ENCODE measurements around the gene CPSF4L. TPM values are rescaled to one million over a fixed set of nuclear protein-coding genes. Genes with fewer than 3 reads are reported as not detected.
"Not testable (repeated sequence)": the region's sequence is repeated elsewhere in the genome, so short reads cannot be mapped to it uniquely, and the experiment has no call there.

CPSF4L gene
- total and polyA plus RNA-seq, 9 donors: 0.25 TPM; not detected in 8

DNA sequence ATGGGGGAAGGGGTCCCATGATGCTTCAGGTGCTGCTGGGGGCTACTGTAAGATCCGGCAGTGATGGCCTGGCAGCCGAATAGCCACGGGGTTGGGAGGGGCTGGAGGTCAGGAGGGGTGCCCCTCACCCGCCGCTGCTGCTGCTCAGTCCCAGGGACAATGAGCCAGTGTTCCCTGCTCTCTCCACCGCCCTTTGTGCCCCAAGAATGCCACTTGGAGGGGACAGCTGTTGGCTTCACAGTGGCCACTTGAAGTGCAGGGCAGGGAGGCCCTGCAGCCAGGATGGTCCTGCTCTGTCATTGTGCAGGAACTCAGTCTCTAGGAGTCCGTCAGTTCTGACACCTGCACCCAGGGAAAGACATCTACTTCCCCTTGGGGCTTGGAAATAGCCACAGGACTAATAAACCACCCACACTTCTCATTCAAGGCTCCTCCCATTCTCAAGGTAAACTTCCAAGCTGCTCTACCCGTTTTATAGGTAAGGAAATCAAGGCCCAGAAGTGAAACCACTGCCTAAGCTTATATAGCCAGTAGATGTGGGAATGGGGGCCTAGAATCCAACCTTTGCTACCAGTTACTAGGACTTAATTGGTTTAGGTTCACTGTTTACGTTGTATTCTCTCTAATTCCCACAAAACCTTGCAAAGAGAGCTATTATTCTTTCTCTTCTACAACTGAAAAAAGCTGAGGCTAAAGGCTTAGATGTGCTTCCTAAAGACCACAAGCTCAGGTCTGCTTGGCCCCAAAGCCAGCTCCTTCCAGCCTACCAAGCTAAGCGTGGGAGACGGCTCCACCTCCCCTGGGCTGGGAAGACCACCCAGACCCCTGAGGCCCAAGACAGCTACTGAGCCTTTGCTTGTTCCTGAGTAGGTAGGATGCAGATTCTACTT, 6.2 kb upstream of the CPSF4L start:
- H3K9me3 ChIP-seq: no peaks in the 10 kb centered on the region
- no peaks in the 10 kb centered on the region for H3K27me3 ChIP-seq
- intact Hi-C loops (cut with DNase I): loop anchor here in 1 of 4 donors (10.0 kb wide), 1 partner anchor 47 kb away; the partner anchor contains the start of gene CDC42EP4
- H3K27ac ChIP-seq: no peak overlapping the region
- peak in 1 of 5 donors; percentile 13 for DNase-seq
- WGBS, 3 donors: 80 to 81% (median 80%) methylated on average over 11 of the region's 11 CpGs
- no peak for TF ChIP-seq EP300 (IDR thresholded peaks at IDR 0.05)
- TF ChIP-seq POLR2A (IDR thresholded peaks at IDR 0.05): no peak
- TF ChIP-seq CTCF (IDR thresholded peaks at IDR 0.05): no peak
- H3K4me1 ChIP-seq (ENCODE audit: insufficient read depth): peaks cover 9% of the 10 kb centered on the region
- H3K4me3 ChIP-seq: no peak overlapping the region
- H3K36me3 ChIP-seq: no peaks in the 10 kb centered on the region

DNA sequence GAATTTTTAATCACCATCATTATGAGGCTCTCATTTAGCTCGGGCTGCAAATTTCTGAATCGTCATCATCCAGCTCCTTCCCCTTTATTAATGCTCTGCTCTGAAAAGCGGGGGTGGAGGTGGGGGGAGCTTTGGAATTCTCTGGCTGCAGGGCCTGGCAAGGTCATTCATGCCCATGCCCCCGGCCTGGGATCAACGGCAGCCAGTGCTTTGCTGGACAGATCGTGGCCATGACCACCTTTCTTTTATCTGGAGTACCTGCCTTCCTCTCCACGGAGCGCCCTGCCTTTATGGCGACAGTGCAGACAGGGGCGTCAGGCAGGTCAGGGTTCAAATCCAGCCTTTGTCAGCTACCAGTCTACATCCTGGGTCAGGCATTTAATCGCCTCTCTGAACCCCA, 5.1 kb upstream of the CPSF4L start:
- no peak overlapping the region for H3K27ac ChIP-seq
- peaks cover 12% of the 10 kb centered on the region for H3K4me1 ChIP-seq (ENCODE audit: insufficient read depth)
- intact Hi-C loops (cut with DNase I): loop anchor here in 1 of 4 donors (10.0 kb wide), 1 partner anchor 48 kb away; the partner anchor contains the start of gene CDC42EP4
- TF ChIP-seq POLR2A (IDR thresholded peaks at IDR 0.05) (no peak), CTCF (IDR thresholded peaks at IDR 0.05) (no peak), EP300 (IDR thresholded peaks at IDR 0.05) (no peak)
- H3K27me3 ChIP-seq: no peaks in the 10 kb centered on the region
- H3K36me3 ChIP-seq: no peaks in the 10 kb centered on the region
- DNase-seq: peak in 1 of 5 donors; percentile 14
- no peak overlapping the region for H3K4me3 ChIP-seq
- H3K9me3 ChIP-seq: no peaks in the 10 kb centered on the region
- WGBS, 3 donors: 84 to 91% (median 87%) methylated on average over 11 of the region's 11 CpGs

- Histone ChIP-seq H3K4me1 (ENCODE audit: insufficient read depth) (peaks cover 15% of the 10 kb centered on the region), H3K27ac (no peak overlapping the region), H3K9me3 (no peaks in the 10 kb centered on the region), H3K4me3 (no peak overlapping the region), H3K36me3 (no peaks in the 10 kb centered on the region), H3K27me3 (no peaks in the 10 kb centered on the region)
- 90 to 91% (median 91%) methylated on average over 24 of the region's 24 CpGs for WGBS, 3 donors
- peak in 1 of 5 donors; percentile 9 for DNase-seq
- intact Hi-C loops (cut with DNase I): loop anchor here in 1 of 4 donors (10.0 kb wide), 1 partner anchor 49 kb away; the partner anchor contains the start of gene CDC42EP4
- TF ChIP-seq POLR2A (IDR thresholded peaks at IDR 0.05): no peak
- TF ChIP-seq EP300 (IDR thresholded peaks at IDR 0.05): no peak
- no peak for TF ChIP-seq CTCF (IDR thresholded peaks at IDR 0.05)
Observed at GRCh38 chr17:73265646-73266640, 4.3 kb upstream of the CPSF4L start.

DNA sequence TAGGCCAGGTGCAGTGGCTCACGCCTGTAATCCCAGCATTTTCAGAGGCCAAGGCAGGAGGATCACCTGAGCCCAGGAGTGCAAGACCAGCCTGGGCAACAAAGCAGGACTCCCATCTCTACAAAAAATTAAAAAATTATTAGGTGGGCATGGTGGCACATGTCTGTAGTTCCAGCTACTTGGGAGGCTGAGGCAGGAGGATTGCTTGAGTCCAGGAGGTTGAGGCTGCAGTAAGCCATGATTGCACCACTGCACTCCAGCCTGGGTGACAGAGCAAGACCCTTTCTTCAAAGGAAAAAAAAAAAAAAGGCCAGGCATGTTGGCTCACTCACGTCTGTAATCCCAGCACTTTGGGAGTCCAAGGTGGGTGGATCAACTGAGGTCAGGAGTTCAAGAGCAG, 2.8 kb upstream of the CPSF4L start:
- not testable (repeated sequence) for H3K36me3 ChIP-seq, DNase-seq, H3K4me3 ChIP-seq, H3K9me3 ChIP-seq, H3K27ac ChIP-seq, H3K27me3 ChIP-seq
- H3K4me1 ChIP-seq (ENCODE audit: insufficient read depth): peaks cover 15% of the 10 kb centered on the region
- WGBS, 3 donors: 73 to 85% (median 80%) methylated on average over 2 of the region's 2 CpGs
- intact Hi-C loops (cut with DNase I): loop anchor here in 1 of 4 donors (10.0 kb wide), 1 partner anchor 50 kb away; the partner anchor contains the start of gene CDC42EP4

Measured in ovary (tissue), 9 donors.